HepG2 (cell line): ENCODE data around the gene EIF4ENIF1. TPM values are rescaled to one million over a fixed set of nuclear protein-coding genes. Genes with fewer than 3 reads are reported as not detected.

Experiments used
- ARID3A ChIP-seq: IDR thresholded peaks from 2 replicates; pipeline ENCODE4 v1.6.1; 2012; ENCODE audit warnings: low read depth, low read length, improper control_type of control experiment
- CCAR2 ChIP-seq: fragments of 200-400 bp; formaldehyde crosslinking; optimal IDR thresholded peaks from 2 replicates; pipeline ENCODE3; 2018; ENCODE audit warnings: low read depth, mild to moderate bottlenecking, low read length, moderate library complexity
- ELF3 ChIP-seq: IDR thresholded peaks from 2 replicates; pipeline ENCODE4 v1.6.1; 2016; ENCODE audit warnings: missing genetic modification reagents, missing compliant biosample characterization
- ETV5 ChIP-seq: IDR thresholded peaks from 2 replicates; pipeline ENCODE4 v1.6.1; 2018; ENCODE audit warnings: missing biosample characterization, missing genetic modification reagents, inconsistent platforms, borderline replicate concordance
- GTF2F1 ChIP-seq: fragments of 150-350 bp; IDR thresholded peaks from 2 replicates; pipeline ENCODE4 v1.6.1; 2014; ENCODE audit warnings: low read length
- HNF4G ChIP-seq, 2 experiments: sonication (generic) in 1 of 2; formaldehyde crosslinking in 1 of 2; IDR thresholded peaks; 2 replicates each; pipeline versions ENCODE4 v1.4.0 to v1.6.1; 2011 to 2020; ENCODE audit warnings: borderline replicate concordance in 2 of 2, low read depth in 2 of 2, mild to moderate bottlenecking in 2 of 2, low read length in 1 of 2, missing genetic modification reagents in 1 of 2, moderate library complexity in 1 of 2
- HOXA5 ChIP-seq: sonication (generic); formaldehyde crosslinking; IDR thresholded peaks from 2 replicates; pipeline ENCODE4 v1.4.0; 2020; ENCODE audit warnings: missing genetic modification reagents
- KAT2B ChIP-seq: fragments of 150-350 bp; IDR thresholded peaks from 2 replicates; pipeline ENCODE4 v1.6.1; 2014; ENCODE audit warnings: low read depth, low read length, borderline replicate concordance
- NCOA1 ChIP-seq: sonication (generic); formaldehyde crosslinking; IDR thresholded peaks from 2 replicates; pipeline ENCODE4 v1.9.0; 2021; ENCODE audit warnings: missing genetic modification reagents
- TIGD3 ChIP-seq: sonication (generic); formaldehyde crosslinking; IDR thresholded peaks from 2 replicates; pipeline ENCODE4 v1.5.1; 2020; ENCODE audit warnings: mild to moderate bottlenecking, missing genetic modification reagents, borderline replicate concordance
- TOE1 ChIP-seq: sonication (generic); formaldehyde crosslinking; IDR thresholded peaks from 2 replicates; pipeline ENCODE4 v1.4.0; 2020; ENCODE audit warnings: mild to moderate bottlenecking, missing genetic modification reagents
- YY1 ChIP-seq: IDR thresholded peaks from 2 replicates; pipeline ENCODE4 v1.6.1; 2011; ENCODE audit warnings: low read length, low read depth, moderate library complexity, mild to moderate bottlenecking; ENCODE audit not compliant: insufficient read depth, insufficient replicate concordance
- ZBTB40 ChIP-seq, 2 experiments: fragments of 450-650 bp in 1 of 2; sonication (generic) in 1 of 2; formaldehyde crosslinking in 1 of 2; IDR thresholded peaks; 2 replicates each; pipeline versions ENCODE4 v1.6.1 to v1.8.0; 2016 to 2022; ENCODE audit warnings: antibody characterized with exemption in 1 of 2, mild to moderate bottlenecking in 1 of 2, missing genetic modification reagents in 1 of 2
- ZBTB7A ChIP-seq: sonication (generic); formaldehyde crosslinking; IDR thresholded peaks from 2 replicates; pipeline ENCODE4 v1.8.0; 2022; ENCODE audit warnings: mild to moderate bottlenecking, missing genetic modification reagents
- ZNF17 ChIP-seq: sonication (generic); formaldehyde crosslinking; IDR thresholded peaks from 2 replicates; pipeline ENCODE4 v1.5.0; 2020; ENCODE audit warnings: mild to moderate bottlenecking, missing genetic modification reagents
- ZNF563 ChIP-seq: sonication (generic); formaldehyde crosslinking; IDR thresholded peaks from 2 replicates; pipeline ENCODE4 v1.8.0; 2022; ENCODE audit warnings: mild to moderate bottlenecking, moderate library complexity, missing genetic modification reagents
- ZNF678 ChIP-seq: sonication (generic); formaldehyde crosslinking; IDR thresholded peaks from 2 replicates; pipeline ENCODE4 v1.4.0; 2020; ENCODE audit warnings: mild to moderate bottlenecking, missing genetic modification reagents
- polyA plus RNA-seq, 8 experiments: library from polyadenylated mRNA; depleted of rRNA in 3 of 8; stranded (reverse) in 7 of 8; unstranded in 1 of 8; fragments of >200 nt; fragmentation: Illumina TruSeq in 4 of 8; extraction: Trizol in 4 of 8; gene quantifications; 2 replicates each; pipeline versions ENCODE4 v1.2.1 to v1.2.3, GENCODE V29; 2011 to 2016; ENCODE audit warnings: low read depth in 4 of 8, missing spikeins in 1 of 8, mixed read lengths in 1 of 8; ENCODE audit not compliant: insufficient read depth in 1 of 8
- total RNA-seq, 5 experiments: library from RNA; depleted of rRNA; stranded (reverse); fragments of >200 nt; fragmentation: Illumina TruSeq; extraction: Trizol; gene quantifications; 2 replicates each; pipeline ENCODE4 v1.2.3, GENCODE V29; 2016; ENCODE audit warnings: low read depth in 1 of 5

The EIF4ENIF1 gene
- total and polyA plus RNA-seq, 2 of the 13 experiments (the other 11 are each of a cell fraction or from before 2014, with no cell fraction given) = 11.9 to 12.3 TPM

- TF ChIP-seq ARID3A = no peak
- no peak for TF ChIP-seq TIGD3
- TF ChIP-seq ETV5 = no peak; the same call in 1 of the 2 replicates
- TF ChIP-seq CCAR2 = no peak
- no peak for TF ChIP-seq YY1
- no peak for TF ChIP-seq TOE1
- no peak for TF ChIP-seq GTF2F1
- TF ChIP-seq ZBTB7A (CRISPR knock-in tag) = peak; percentile 41; the same call in 1 of the 2 replicates
- TF ChIP-seq NCOA1 = peak; percentile 61; the same call in 1 of the 2 replicates
- TF ChIP-seq KAT2B = no peak
- no peak for TF ChIP-seq ZNF563 (CRISPR knock-in tag)
- no peak for TF ChIP-seq HNF4G (IDR thresholded peaks at IDR 0.05; ENCODE audit: borderline replicate concordance, low read depth, low read length)
- TF ChIP-seq HNF4G (CRISPR knock-in tag; IDR thresholded peaks at IDR 0.05; ENCODE audit: borderline replicate concordance, low read depth) = no peak
- TF ChIP-seq HOXA5 (CRISPR knock-in tag) = no peak
- 0 out of 2 replicates have a peak, but pooled peaks have one; percentile 8 for TF ChIP-seq ELF3 (CRISPR knock-in tag)
- TF ChIP-seq ZNF678 (CRISPR knock-in tag) = no peak
- TF ChIP-seq ZNF17 = no peak
- no peak for TF ChIP-seq ZBTB40 (IDR thresholded peaks at IDR 0.05)
- no peak for TF ChIP-seq ZBTB40 (CRISPR knock-in tag; IDR thresholded peaks at IDR 0.05)
These were observed 539 bp downstream of the EIF4ENIF1 start (continued) for GRCh38 chr22:31488988-31489617.
